IMR-90 (cell line): ENCODE results near the gene MAML2. TPM values are rescaled to one million over a fixed set of nuclear protein-coding genes. Genes with fewer than 3 reads are reported as not detected.
A peak's percentile ranks its signal among the peaks of the same experiment; 100 is the strongest.

Experiments
- ATAC-seq: fragments of 200-7000 bp; cut with Tn5 transposase; 2 replicates; pipeline ENCODE4 v1.9.1; 2020; ENCODE audit warnings: low read depth, mild to moderate bottlenecking, moderate library complexity
- BruUV-seq: library from RNA; stranded (reverse); fragments of 400-500 nt; replicated peaks from 2 replicates; lab custom pipeline; 2021; lab: Mats Ljungman, UMichigan
- CTCF ChIA-PET: fragments of 300-600 bp; formaldehyde crosslinking; extraction: SDS; loops from one replicate; lab custom pipeline; 2021; ENCODE audit warnings: antibody characterized with exemption; lab: Yijun Ruan, JAX
- POLR2A ChIA-PET: fragments of 300-600 bp; sonication (Branson Sonifier 250); formaldehyde crosslinking; loops from one replicate; lab custom pipeline; 2022; ENCODE audit warnings: antibody characterized with exemption; ENCODE audit not compliant: unreplicated experiment; lab: Charles Lee
- DNase-seq: peaks from one replicate; pipeline ENCODE4 v3.0.0; 2013
- H2AFZ ChIP-seq: replicated peaks from 2 replicates; pipeline ENCODE3; 2013; ENCODE audit warnings: low read length, mild to moderate bottlenecking; ENCODE audit not compliant: poor library complexity
- H2AK5ac ChIP-seq: 2 replicates; pipeline ENCODE4 v1.6.1; 2013; ENCODE audit warnings: low read depth, low read length, inconsistent platforms
- H2AK9ac ChIP-seq: replicated peaks from 2 replicates; pipeline ENCODE3; 2013; ENCODE audit warnings: mild to moderate bottlenecking, low read depth, low read length, moderate library complexity; ENCODE audit not compliant: poor library complexity
- H2BK120ac ChIP-seq: 2 replicates; pipeline ENCODE4 v1.6.1; 2013; ENCODE audit warnings: low read depth, low read length, inconsistent platforms
- H2BK15ac ChIP-seq: 3 replicates; pipeline ENCODE4 v1.6.1; 2013; ENCODE audit warnings: low read depth, low read length, inconsistent platforms
- H2BK20ac ChIP-seq: 2 replicates; pipeline ENCODE4 v1.6.1; 2013; ENCODE audit warnings: low read depth, mild to moderate bottlenecking, inconsistent platforms, low read length, moderate library complexity
- H2BK5ac ChIP-seq: 2 replicates; pipeline ENCODE4 v1.6.1; 2013; ENCODE audit warnings: mild to moderate bottlenecking, low read depth, low read length, inconsistent platforms; ENCODE audit not compliant: poor library complexity, severe bottlenecking
- H3K14ac ChIP-seq: replicated peaks from 2 replicates; pipeline ENCODE4 v1.6.1; 2013; ENCODE audit warnings: low read depth, low read length, inconsistent platforms
- H3K18ac ChIP-seq: 2 replicates; pipeline ENCODE4 v1.6.1; 2013; ENCODE audit warnings: low read depth, low read length, control low read depth
- H3K23ac ChIP-seq: 2 replicates; pipeline ENCODE4 v1.6.1; 2013; ENCODE audit warnings: low read depth, low read length, inconsistent platforms
- H3K27ac ChIP-seq: 2 replicates; pipeline ENCODE4 v1.5.1; 2013; ENCODE audit warnings: mild to moderate bottlenecking, control low read depth, low read length; ENCODE audit not compliant: insufficient read depth
- H3K27me3 ChIP-seq: 2 replicates; pipeline ENCODE4 v1.6.1; 2013; ENCODE audit warnings: low read length; ENCODE audit not compliant: control insufficient read depth, insufficient read depth
- H3K36me3 ChIP-seq: 2 replicates; pipeline ENCODE4 v1.6.1; 2013; ENCODE audit warnings: low read length, mixed read lengths; ENCODE audit not compliant: control insufficient read depth, insufficient read depth
- H3K4ac ChIP-seq: 2 replicates; pipeline ENCODE4 v1.6.1; 2013; ENCODE audit warnings: low read depth, low read length, inconsistent platforms
- H3K4me1 ChIP-seq: 2 replicates; pipeline ENCODE4 v1.6.1; 2013; ENCODE audit warnings: low read length, mixed read lengths; ENCODE audit not compliant: control insufficient read depth, insufficient read depth
- H3K4me2 ChIP-seq: 2 replicates; pipeline ENCODE4 v1.6.1; 2013; ENCODE audit warnings: low read depth, mild to moderate bottlenecking, control low read depth, low read length, moderate library complexity
- H3K4me3 ChIP-seq: 2 replicates; pipeline ENCODE4 v1.5.1; 2013; ENCODE audit warnings: low read depth, mild to moderate bottlenecking, control low read depth, low read length, moderate library complexity; ENCODE audit not compliant: insufficient read depth
- H3K56ac ChIP-seq: 2 replicates; pipeline ENCODE4 v1.6.1; 2013; ENCODE audit warnings: low read length, inconsistent platforms; ENCODE audit not compliant: insufficient read depth; ENCODE audit errors: extremely low read depth
- H3K79me1 ChIP-seq, 2 experiments: 2 replicates each; pipeline ENCODE4 v1.6.1; 2013; ENCODE audit warnings: low read length in 2 of 2, inconsistent platforms in 1 of 2, low read depth in 1 of 2
- H3K9ac ChIP-seq: 2 replicates; pipeline ENCODE4 v1.6.1; 2013; ENCODE audit warnings: low read depth, low read length, control low read depth
- H3K9me1 ChIP-seq: 2 replicates; pipeline ENCODE4 v1.6.1; 2013; ENCODE audit warnings: low read length, inconsistent platforms; ENCODE audit not compliant: insufficient read depth
- H3K9me3 ChIP-seq: 2 replicates; pipeline ENCODE4 v1.6.1; 2013; ENCODE audit warnings: low read length; ENCODE audit not compliant: control insufficient read depth, insufficient read depth
- H4K20me1 ChIP-seq: 2 replicates; pipeline ENCODE4 v1.6.1; 2013; ENCODE audit warnings: low read length, inconsistent platforms; ENCODE audit not compliant: insufficient read depth
- H4K5ac ChIP-seq: 2 replicates; pipeline ENCODE4 v1.6.1; 2013; ENCODE audit warnings: mild to moderate bottlenecking, low read depth, low read length, control low read depth
- H4K8ac ChIP-seq, 2 experiments: 2 replicates each; pipeline ENCODE4 v1.6.1; 2013; ENCODE audit warnings: low read depth in 2 of 2, low read length in 2 of 2, control low read depth in 1 of 2, inconsistent platforms in 1 of 2
- H4K91ac ChIP-seq: 2 replicates; pipeline ENCODE4 v1.6.1; 2013; ENCODE audit warnings: low read depth, low read length, inconsistent platforms; ENCODE audit not compliant: insufficient read depth
- CHD1 ChIP-seq: IDR thresholded peaks from 2 replicates; pipeline ENCODE4 v1.6.1; 2012; ENCODE audit warnings: low read depth, low read length, improper control_type of control experiment
- FOS ChIP-seq: fragments of 150-350 bp; IDR thresholded peaks from 2 replicates; pipeline ENCODE4 v1.6.1; 2016; ENCODE audit warnings: low read depth, low read length
- MAFK ChIP-seq: IDR thresholded peaks from 2 replicates; pipeline ENCODE4 v1.6.1; 2012; ENCODE audit warnings: low read depth, low read length, improper control_type of control experiment
- MXI1 ChIP-seq: IDR thresholded peaks from 2 replicates; pipeline ENCODE4 v1.6.1; 2012; ENCODE audit warnings: low read depth, mild to moderate bottlenecking, low read length, moderate library complexity, borderline replicate concordance
- NFE2L2 ChIP-seq: fragments of 150-350 bp; IDR thresholded peaks from 2 replicates; pipeline ENCODE4 v1.6.1; 2016; ENCODE audit warnings: low read depth, mild to moderate bottlenecking, low read length
- POLR2A ChIP-seq: IDR thresholded peaks from 2 replicates; pipeline ENCODE4 v1.6.1; 2012; ENCODE audit warnings: mild to moderate bottlenecking, low read depth, low read length
- RAD21 ChIP-seq: IDR thresholded peaks from 2 replicates; pipeline ENCODE4 v1.6.1; 2012; ENCODE audit warnings: low read length, improper control_type of control experiment
- RFX5 ChIP-seq: IDR thresholded peaks from 2 replicates; pipeline ENCODE4 v1.8.0; 2012; ENCODE audit warnings: low read depth, mild to moderate bottlenecking, low read length, moderate library complexity
- SMC3 ChIP-seq: fragments of 150-350 bp; IDR thresholded peaks from 2 replicates; pipeline ENCODE4 v1.6.1; 2016; ENCODE audit warnings: low read depth, mild to moderate bottlenecking, antibody characterized with exemption, low read length, moderate library complexity
- WGBS, 2 experiments: methylation state at CpG; one replicate each; pipeline versions ENCODE4 v1.1.5 to v1.1.7; 2013; ENCODE audit warnings: missing lambda C conversion rate in 2 of 2; ENCODE audit not compliant: insufficient read length in 1 of 2; ENCODE audit errors: extremely low coverage in 2 of 2; 5-methylcytosine and 5-hydroxymethylcytosine counted together
- dilution Hi-C: fragments of 300-500 bp; cut with HindIII; formaldehyde crosslinking; loops from one replicate; pipeline ENCODE4 v1.14.3; 2018; ENCODE audit warnings: low sequenced_read_pairs; ENCODE audit not compliant: unreplicated experiment
- in situ Hi-C: fragments of 300-500 bp; cut with MboI; formaldehyde crosslinking; loops from 3 replicates; pipeline ENCODE4 v1.14.3; 2019; ENCODE audit warnings: low sequenced_read_pairs, inconsistent platforms, mixed read lengths
- intact Hi-C: fragments of 100-400 bp; cut with micrococcal nuclease; formaldehyde crosslinking; loops from 2 replicates; pipeline ENCODE4 v1.10.0; 2022
- polyA plus RNA-seq, 3 experiments: library from polyadenylated mRNA; depleted of rRNA; stranded (reverse); fragments of >200 nt; gene quantifications; 2 replicates each; pipeline ENCODE4 v1.2.3, GENCODE V29; 2012; ENCODE audit warnings: low replicate concordance in 1 of 3
- total RNA-seq: library from RNA; depleted of rRNA; stranded (reverse); fragments of >200 nt; gene quantifications from 2 replicates; pipeline ENCODE4 v1.2.3, GENCODE V29; 2012
- TF ChIP-seq, protein P1 (sequence below): fragments of 150-350 bp; IDR thresholded peaks from 2 replicates; pipeline ENCODE4 v1.6.1; 2016; ENCODE audit warnings: low read depth, mild to moderate bottlenecking, low read length, moderate library complexity, borderline replicate concordance
- TF ChIP-seq, protein P2 (sequence below): conservative IDR thresholded peaks from 2 replicates; pipeline ENCODE4 v1.5.1; 2012; ENCODE audit warnings: mild to moderate bottlenecking, low read depth, low read length, improper control_type of control experiment
- TF ChIP-seq, protein P3 (sequence below): fragments of 150-350 bp; IDR thresholded peaks from 2 replicates; pipeline ENCODE4 v1.6.1; 2017; ENCODE audit warnings: mild to moderate bottlenecking, antibody characterized with exemption, low read length, low read depth

MAML2 gene
- total and polyA plus RNA-seq, 2 of the 4 experiments (the other 2 are of a cell fraction): 15.0 to 19.5 TPM

DNA sequence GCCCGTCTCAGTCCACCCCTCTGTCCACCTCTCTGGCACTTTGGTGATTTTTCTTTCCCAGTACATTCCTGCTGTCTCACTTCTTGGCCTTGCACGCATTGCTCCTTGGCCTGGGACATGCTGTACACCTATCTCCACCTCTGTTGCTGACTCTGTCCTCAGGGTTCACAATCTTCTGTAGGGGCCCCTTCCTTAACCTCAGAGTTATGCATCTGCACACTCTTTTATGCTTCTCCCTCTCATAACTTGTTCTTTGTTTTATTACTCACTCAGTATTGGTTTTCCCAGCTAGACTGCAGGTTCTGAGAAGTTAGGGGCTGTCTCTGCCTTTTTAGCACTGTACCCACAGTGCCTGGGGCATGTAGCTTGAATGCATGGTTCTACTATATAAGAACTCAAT lies 279.9 kb downstream of the MAML2 start:
- ChIA-PET CTCF (interaction anchor here (1.8 kb wide), 1 partner anchor 280 kb away, joined by 6 read pairs; the partner anchor contains the start of gene MAML2), POLR2A (no interaction called here)
- Histone ChIP-seq H3K4ac (no peak overlapping the region), H2BK20ac (no peak overlapping the region), H3K4me2 (no peak overlapping the region), H3K4me3 (no peak overlapping the region), H3K4me1 (peaks cover 14% of the 10 kb centered on the region), H2BK5ac (no peak overlapping the region), H2AK9ac (no peak overlapping the region), H4K91ac (0 out of 2 replicates have a peak overlapping the region, but pooled peaks have one; percentile 21), H4K8ac (no peak overlapping the region), H3K9ac (no peak overlapping the region), H4K20me1 (peaks cover 3% of the 10 kb centered on the region; the same call in 1 of the 2 replicates), H3K27ac (no peak overlapping the region), H3K9me1 (peaks cover 11% of the 10 kb centered on the region), H3K36me3 (no peaks in the 10 kb centered on the region; the same call in 1 of the 2 replicates), H2AK5ac (peak overlapping the region; percentile 32; the same call in 1 of the 2 replicates), H3K23ac (no peak overlapping the region), H3K56ac (no peak overlapping the region), H3K18ac (no peak overlapping the region), H3K79me1 (peaks cover 22 to 46% of the 10 kb centered on the region in 2 experiments), H2BK120ac (no peak overlapping the region; the same call in 1 of the 2 replicates), H3K9me3 (no peaks in the 10 kb centered on the region), H2BK15ac (no peak overlapping the region), H3K27me3 (no peaks in the 10 kb centered on the region), H4K5ac (no peak overlapping the region), H3K14ac (peak overlapping the region; percentile 40; the same call in 1 of the 2 replicates), H2AFZ (no peak overlapping the region)
- no peak for ATAC-seq
- dilution Hi-C loops: no loop called here
- no TSS peak for BruUV-seq
- no peak for DNase-seq
- intact Hi-C loops: no loop called here
- no peak for TF ChIP-seq MAFK
- TF ChIP-seq RAD21: no peak
- no peak for TF ChIP-seq NFE2L2
- TF ChIP-seq, protein P1, sequence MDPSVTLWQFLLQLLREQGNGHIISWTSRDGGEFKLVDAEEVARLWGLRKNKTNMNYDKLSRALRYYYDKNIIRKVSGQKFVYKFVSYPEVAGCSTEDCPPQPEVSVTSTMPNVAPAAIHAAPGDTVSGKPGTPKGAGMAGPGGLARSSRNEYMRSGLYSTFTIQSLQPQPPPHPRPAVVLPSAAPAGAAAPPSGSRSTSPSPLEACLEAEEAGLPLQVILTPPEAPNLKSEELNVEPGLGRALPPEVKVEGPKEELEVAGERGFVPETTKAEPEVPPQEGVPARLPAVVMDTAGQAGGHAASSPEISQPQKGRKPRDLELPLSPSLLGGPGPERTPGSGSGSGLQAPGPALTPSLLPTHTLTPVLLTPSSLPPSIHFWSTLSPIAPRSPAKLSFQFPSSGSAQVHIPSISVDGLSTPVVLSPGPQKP: no peak
- no peak for TF ChIP-seq POLR2A
- TF ChIP-seq CHD1: no peak
- no peak for TF ChIP-seq RFX5
- no peak for TF ChIP-seq FOS
- TF ChIP-seq SMC3: no peak
- TF ChIP-seq, protein P2, sequence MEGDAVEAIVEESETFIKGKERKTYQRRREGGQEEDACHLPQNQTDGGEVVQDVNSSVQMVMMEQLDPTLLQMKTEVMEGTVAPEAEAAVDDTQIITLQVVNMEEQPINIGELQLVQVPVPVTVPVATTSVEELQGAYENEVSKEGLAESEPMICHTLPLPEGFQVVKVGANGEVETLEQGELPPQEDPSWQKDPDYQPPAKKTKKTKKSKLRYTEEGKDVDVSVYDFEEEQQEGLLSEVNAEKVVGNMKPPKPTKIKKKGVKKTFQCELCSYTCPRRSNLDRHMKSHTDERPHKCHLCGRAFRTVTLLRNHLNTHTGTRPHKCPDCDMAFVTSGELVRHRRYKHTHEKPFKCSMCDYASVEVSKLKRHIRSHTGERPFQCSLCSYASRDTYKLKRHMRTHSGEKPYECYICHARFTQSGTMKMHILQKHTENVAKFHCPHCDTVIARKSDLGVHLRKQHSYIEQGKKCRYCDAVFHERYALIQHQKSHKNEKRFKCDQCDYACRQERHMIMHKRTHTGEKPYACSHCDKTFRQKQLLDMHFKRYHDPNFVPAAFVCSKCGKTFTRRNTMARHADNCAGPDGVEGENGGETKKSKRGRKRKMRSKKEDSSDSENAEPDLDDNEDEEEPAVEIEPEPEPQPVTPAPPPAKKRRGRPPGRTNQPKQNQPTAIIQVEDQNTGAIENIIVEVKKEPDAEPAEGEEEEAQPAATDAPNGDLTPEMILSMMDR: no peak
- TF ChIP-seq MXI1: no peak
- TF ChIP-seq, protein P3, sequence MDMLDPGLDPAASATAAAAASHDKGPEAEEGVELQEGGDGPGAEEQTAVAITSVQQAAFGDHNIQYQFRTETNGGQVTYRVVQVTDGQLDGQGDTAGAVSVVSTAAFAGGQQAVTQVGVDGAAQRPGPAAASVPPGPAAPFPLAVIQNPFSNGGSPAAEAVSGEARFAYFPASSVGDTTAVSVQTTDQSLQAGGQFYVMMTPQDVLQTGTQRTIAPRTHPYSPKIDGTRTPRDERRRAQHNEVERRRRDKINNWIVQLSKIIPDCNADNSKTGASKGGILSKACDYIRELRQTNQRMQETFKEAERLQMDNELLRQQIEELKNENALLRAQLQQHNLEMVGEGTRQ: no peak
- in situ Hi-C loops: no loop called here
- 100% methylated on average over 2 of the region's 2 CpGs; no CpG with 5 or more reads in 1 of the 2 experiments for WGBS, 2 experiments
